ENCODE data around the gene EPHA6. TPM values are rescaled to one million over a fixed set of nuclear protein-coding genes. Genes with fewer than 3 reads are reported as not detected.

EPHA6 gene
- total RNA-seq, result 1 to 10 TPM in 1 of 2 donors, under 1 TPM in 1; 0.22 to 3.0 TPM

- DNase-seq, result peak; percentile 38
- no peak within 1 kb of the TSS for H3K27ac ChIP-seq
- H3K27me3 ChIP-seq, result peaks cover 7% of the 10 kb centered on the region
- TF ChIP-seq CTCF (IDR thresholded peaks at IDR 0.05), result no peak
- H3K4me1 ChIP-seq, result no peaks in the 10 kb centered on the region
- intact Hi-C loops (cut with DNase I), result no loop called here
- peak within 1 kb of the TSS; percentile 46 for H3K4me3 ChIP-seq
- H3K36me3 ChIP-seq, result no peaks in the 10 kb centered on the region
- H3K9ac ChIP-seq (ENCODE audit: low read depth in 2 of 2, low read length in 2 of 2), result peak within 1 kb of the TSS in 1 of 2 donors; percentile 24
- H3K9me3 ChIP-seq, result no peaks in the 10 kb centered on the region
Measured at GRCh38 chr3:96813820-96814650, at the start of gene EPHA6. TSS of gene EPHA6 (plus strand) at chr3:96814594.

- intact Hi-C loops (cut with DNase I), result no loop called here
- TF ChIP-seq CTCF (IDR thresholded peaks at IDR 0.05), result no peak
- DNase-seq, result no peak
- H3K27me3 ChIP-seq, result no peaks in the 10 kb centered on the region
- no peaks in the 10 kb centered on the region for H3K36me3 ChIP-seq
- no peak overlapping the region for H3K27ac ChIP-seq
- no peaks in the 10 kb centered on the region for H3K9me3 ChIP-seq
- H3K4me1 ChIP-seq, result no peaks in the 10 kb centered on the region
- no peak overlapping the region for H3K9ac ChIP-seq (ENCODE audit: low read depth in 2 of 2, low read length in 2 of 2)
- H3K4me3 ChIP-seq, result no peak overlapping the region
Measured at GRCh38 chr3:96776818-96777217, 37.6 kb upstream of the EPHA6 start.

GRCh38 chr3:96779810-96780209 lies 34.6 kb upstream of the EPHA6 start:
- Histone ChIP-seq H3K9ac (ENCODE audit: low read depth in 2 of 2, low read length in 2 of 2) (no peak overlapping the region), H3K4me1 (no peaks in the 10 kb centered on the region), H3K27me3 (no peaks in the 10 kb centered on the region), H3K27ac (no peak overlapping the region), H3K4me3 (no peak overlapping the region), H3K9me3 (no peaks in the 10 kb centered on the region), H3K36me3 (no peaks in the 10 kb centered on the region)
- intact Hi-C loops (cut with DNase I), result no loop called here
- no peak for TF ChIP-seq CTCF (IDR thresholded peaks at IDR 0.05)
- DNase-seq, result no peak

- DNase-seq, result no peak
- intact Hi-C loops (cut with DNase I), result no loop called here
Measured at GRCh38 chr3:96796101-96796500, 18.3 kb upstream of the EPHA6 start.

GRCh38 chr3:96803870-96804269 lies 10.5 kb upstream of the EPHA6 start:
- TF ChIP-seq CTCF (IDR thresholded peaks at IDR 0.05), result no peak
- H3K27ac ChIP-seq, result no peak overlapping the region

More at GRCh38 chr3:96796101-96796500, 18.3 kb upstream of the EPHA6 start:
- Histone ChIP-seq H3K27ac (no peak overlapping the region), H3K9ac (ENCODE audit: low read depth in 2 of 2, low read length in 2 of 2) (no peak overlapping the region), H3K4me3 (no peak overlapping the region), H3K4me1 (no peaks in the 10 kb centered on the region), H3K27me3 (no peaks in the 10 kb centered on the region), H3K36me3 (no peaks in the 10 kb centered on the region), H3K9me3 (no peaks in the 10 kb centered on the region)
- TF ChIP-seq CTCF (IDR thresholded peaks at IDR 0.05), result no peak

More at GRCh38 chr3:96803870-96804269, 10.5 kb upstream of the EPHA6 start:
- H3K9me3 ChIP-seq, result no peaks in the 10 kb centered on the region
- no peak overlapping the region for H3K4me3 ChIP-seq
- H3K4me1 ChIP-seq, result no peaks in the 10 kb centered on the region
- intact Hi-C loops (cut with DNase I), result no loop called here
- H3K9ac ChIP-seq (ENCODE audit: low read depth in 2 of 2, low read length in 2 of 2), result no peak overlapping the region
- no peak for DNase-seq
- no peaks in the 10 kb centered on the region for H3K36me3 ChIP-seq
- H3K27me3 ChIP-seq, result no peaks in the 10 kb centered on the region

Data from colonic mucosa (tissue), 4 donors.